ENCODE data around the gene DOCK4. TPM values are rescaled to one million over a fixed set of nuclear protein-coding genes. Genes with fewer than 3 reads are reported as not detected.

Gene DOCK4
- total and polyA plus RNA-seq, 2 of the 8 experiments (the other 6 are each of a cell fraction or from before 2014, with no cell fraction given): 5.1 to 23.6 TPM

DNA sequence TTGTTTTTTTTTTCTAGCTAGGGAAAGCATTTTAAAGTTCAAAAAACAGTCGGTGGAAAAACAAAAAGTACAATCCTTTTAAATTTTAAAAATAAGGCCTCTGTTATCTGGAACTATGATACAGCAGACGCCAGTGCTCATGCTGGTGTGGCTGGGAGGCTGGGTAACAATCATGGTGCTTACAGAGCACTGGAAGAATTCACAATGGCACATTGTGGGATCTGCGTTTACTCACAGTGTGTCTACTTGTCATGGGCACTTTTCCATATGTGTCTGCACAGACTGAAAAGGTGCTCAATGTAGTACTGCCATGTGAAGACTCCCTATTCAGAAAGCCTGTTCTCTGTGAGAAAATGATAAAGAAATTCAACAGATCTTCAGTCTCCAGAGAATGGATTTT, 365.7 kb downstream of the DOCK4 start:
- Histone ChIP-seq H3K9me3 (ENCODE audit: insufficient read depth in 2 of 2, low read depth in 1 of 2, low read length in 1 of 2) (no peaks in the 10 kb centered on the region), H4K5ac (ENCODE audit: insufficient read length, low read depth, low read length) (no peak overlapping the region), H2BK5ac (ENCODE audit: low read depth, low read length) (no peak overlapping the region), H3K23me2 (ENCODE audit: low read depth, low read length) (no peaks in the 10 kb centered on the region), H4K20me1 (replicated peaks in 1 of 2; ENCODE audit: control insufficient read depth in 1 of 2, insufficient read depth in 2 of 2, low read length in 2 of 2) (no peaks in the 10 kb centered on the region), H3K27ac (ENCODE audit: low read depth, low read length) (no peak overlapping the region), H3K4ac (replicated peaks; ENCODE audit: insufficient read length, low read depth, low read length) (no peak overlapping the region), H2AFZ (ENCODE audit: low read length) (no peak overlapping the region), H2AK5ac (ENCODE audit: low read depth, low read length) (no peak overlapping the region), H3K56ac (replicated peaks; ENCODE audit: insufficient read length, low read depth, low read length) (no peak overlapping the region), H4K8ac (ENCODE audit: extremely low read depth, insufficient read depth, low read length) (no peak overlapping the region), H3K27me3 (replicated peaks in 1 of 4; ENCODE audit: control insufficient read depth in 3 of 4, extremely low read depth in 1 of 4, insufficient read depth in 3 of 4, low read length in 3 of 4) (no peaks in the 10 kb centered on the region), H2BK15ac (ENCODE audit: low read length) (no peak overlapping the region), H3K4me1 (replicated peaks in 1 of 4; ENCODE audit: control insufficient read depth in 3 of 4, insufficient read depth in 4 of 4, low read length in 3 of 4) (no peaks in the 10 kb centered on the region), H3K9ac (replicated peaks in 1 of 4; ENCODE audit: extremely low read depth in 1 of 4, low read depth in 3 of 4, low read length in 3 of 4) (no peak overlapping the region), H3K36me3 (ENCODE audit: control insufficient read depth in 2 of 4, insufficient read depth in 4 of 4, low read length in 3 of 4) (no peaks in the 10 kb centered on the region; a peak in 1 of 8 replicates), H2BK12ac (ENCODE audit: low read depth, low read length) (no peak overlapping the region), H3K23ac (ENCODE audit: insufficient read length) (no peak overlapping the region), H4K91ac (replicated peaks; ENCODE audit: insufficient read length, low read length) (no peak overlapping the region), H3K4me3 (ENCODE audit: extremely low read depth in 1 of 4, insufficient read depth in 2 of 4, low read depth in 3 of 4, low read length in 4 of 4) (no peak overlapping the region), H3K4me2 (ENCODE audit: insufficient read depth in 1 of 2, low read depth in 2 of 2, low read length in 2 of 2) (no peak overlapping the region), H3K18ac (ENCODE audit: extremely low read depth, low read length) (no peak overlapping the region), H2BK120ac (replicated peaks; ENCODE audit: low read depth, low read length) (no peak overlapping the region), H3K79me2 (ENCODE audit: control insufficient read depth in 1 of 2, insufficient read depth in 2 of 2, low read length in 2 of 2) (no peaks in the 10 kb centered on the region), H3K14ac (ENCODE audit: insufficient read length) (no peak overlapping the region), H3K79me1 (ENCODE audit: low read depth, low read length) (no peaks in the 10 kb centered on the region), H2BK20ac (ENCODE audit: low read length) (no peak overlapping the region)
- ChIA-PET POLR2A (ENCODE audit: partially characterized antibody) (no interaction called here), CTCF (ENCODE audit: partially characterized antibody) (interaction anchor here (0.9 to 1.9 kb wide), 3 partner anchors 13 to 88 kb away, joined by 3 to 6 read pairs (median 3); no protein-coding TSS in a partner anchor)
- 90% methylated on average over 3 of the region's 3 CpGs; no CpG with 5 or more reads in 1 of the 2 experiments for WGBS, 2 experiments (ENCODE audit: extremely low coverage in 1 of 2, insufficient coverage in 1 of 2, insufficient read length in 1 of 2, insufficient replicate concordance in 2 of 2, low coverage in 1 of 2, low lambda C conversion rate in 2 of 2, missing lambda C conversion rate in 1 of 2)
- TF ChIP-seq TAF7 (optimal IDR thresholded peaks at IDR 0.05; ENCODE audit: borderline replicate concordance, low read depth, low read length) (no peak), BACH1 (IDR thresholded peaks at IDR 0.05; ENCODE audit: low read length) (no peak), TEAD4 (IDR thresholded peaks at IDR 0.05; ENCODE audit: low read depth, low read length) (no peak), CBX8 (IDR thresholded peaks at IDR 0.05; ENCODE audit: borderline replicate concordance, low read depth, low read length) (no peak), POU5F1 (IDR thresholded peaks at IDR 0.05; ENCODE audit: low read depth, low read length) (no peak), HDAC6 (IDR thresholded peaks at IDR 0.05; ENCODE audit: low read depth, low read length) (no peak), ASH2L (IDR thresholded peaks at IDR 0.05; ENCODE audit: low read length) (no peak), TCF12 (IDR thresholded peaks at IDR 0.05; ENCODE audit: low read depth, low read length) (no peak)
- DNase-seq (ENCODE audit: low read depth in 1 of 2, low spot score in 2 of 2) (no peak), FAIRE-seq (no peak)

All from H1 (cell line).